ENCODE measurements around the gene DEXI. TPM values are rescaled to one million over a fixed set of nuclear protein-coding genes. Genes with fewer than 3 reads are reported as not detected.

Gene DEXI
- polyA plus RNA-seq, 3 donors, result 4.9 to 10.8 (median 6.8) TPM

DNA sequence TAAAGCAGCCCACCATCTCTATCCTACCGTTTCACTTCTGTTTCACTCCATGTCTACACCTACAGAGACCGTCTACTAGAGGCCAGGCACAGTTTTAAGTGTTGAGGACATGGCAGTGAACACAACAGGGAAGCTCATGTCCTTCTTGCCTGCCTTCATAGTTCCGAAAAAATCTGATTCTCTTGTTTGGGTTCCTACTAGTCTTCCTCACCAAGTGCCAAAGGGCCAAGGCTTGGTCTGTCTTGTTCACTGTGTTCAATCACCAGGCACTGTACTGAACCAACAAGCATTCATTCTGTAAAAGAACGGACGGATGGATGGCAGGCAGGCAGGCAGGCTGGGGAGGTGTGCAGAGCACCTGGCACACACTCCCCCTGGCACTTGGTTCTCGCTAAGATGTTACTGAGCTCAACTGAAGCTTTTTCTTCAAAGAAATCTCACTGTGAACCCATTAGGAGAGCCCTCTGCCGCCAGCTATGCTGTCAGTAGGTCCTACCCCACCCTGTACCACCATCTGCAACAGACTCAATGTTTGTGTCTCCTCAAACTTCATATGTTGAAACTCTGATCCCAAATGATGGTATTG lies 2.5 kb downstream of the DEXI start:
- H3K27ac ChIP-seq (ENCODE audit: low read depth in 1 of 2, low read length in 2 of 2), result no peak overlapping the region
- no peak for TF ChIP-seq CTCF (IDR thresholded peaks at IDR 0.05)

GRCh38 chr16:10938796-10939648 lies 3.2 kb downstream of the DEXI start:
- Histone ChIP-seq H3K4me2 (replicated peaks; ENCODE audit: extremely low read depth, low read length, poor library complexity, severe bottlenecking) (peak overlapping the region; percentile 48), H3K79me2 (ENCODE audit: insufficient read depth, low read length) (peaks cover 38% of the 10 kb centered on the region), H3K9me3 (replicated peaks in 1 of 2; ENCODE audit: control insufficient read depth in 1 of 2, insufficient read depth in 1 of 2, low read length in 2 of 2) (no peaks in the 10 kb centered on the region), H3K9ac (ENCODE audit: insufficient read depth, low read length, poor library complexity, severe bottlenecking) (no peak overlapping the region), H3K4me3 (replicated peaks in 1 of 3; ENCODE audit: low read depth in 2 of 3, low read length in 3 of 3) (peak overlapping the region in 1 of 3 experiments; percentile 27), H3K36me3 (replicated peaks in 1 of 2; ENCODE audit: control insufficient read depth in 1 of 2, insufficient read depth in 2 of 2, low read length in 2 of 2) (peaks cover 0 to 10% of the 10 kb centered on the region in 2 donors), H3K4me1 (ENCODE audit: control insufficient read depth in 1 of 2, insufficient read depth in 2 of 2, low read length in 2 of 2) (peaks cover 64 to 81% of the 10 kb centered on the region in 2 donors), H4K20me1 (ENCODE audit: insufficient read depth, low read length) (peaks cover 85% of the 10 kb centered on the region), H2AFZ (ENCODE audit: insufficient read depth, low read depth, low read length, poor library complexity, severe bottlenecking) (no peak overlapping the region), H3K27ac (ENCODE audit: low read depth in 1 of 2, low read length in 2 of 2) (peak overlapping the region; percentile 18 to 22), H3K27me3 (ENCODE audit: control insufficient read depth in 2 of 2, insufficient read depth in 2 of 2, low read length in 2 of 2) (no peaks in the 10 kb centered on the region)
- TF ChIP-seq CTCF (IDR thresholded peaks at IDR 0.05), result no peak
- Mint-ChIP-seq H3K27ac (peak overlapping the region in 6 of 7 donors; percentile 52 to 82 (median 66)), H3K36me3 (peaks cover 8 to 20% of the 10 kb centered on the region in 2 donors), H3K4me3 (peak overlapping the region; percentile 39 to 51), H3K27me3 (ENCODE audit: low read depth in 3 of 3) (peaks cover 2 to 7% (median 4%) of the 10 kb centered on the region in 3 donors), H3K4me1 (peaks cover 74% of the 10 kb centered on the region), H3K9me3 (peaks cover 0 to 2% (median 0%) of the 10 kb centered on the region in 7 donors)
- intact Hi-C loops (cut with micrococcal nuclease), result loop anchor here in 1 of 2 donors (5.0 kb wide), 1 partner anchor 197 kb away; the partner anchor contains the start of gene NUBP1
- 50% methylated on average over 2 of the region's 7 CpGs for WGBS (ENCODE audit: insufficient coverage)
- no peak for DNase-seq

More for the DNA sequence above, 2.5 kb downstream of the DEXI start:
- Mint-ChIP-seq H3K27ac (peak overlapping the region in 1 of 7 donors; percentile 18), H3K27me3 (ENCODE audit: low read depth in 3 of 3) (peaks cover 2 to 7% (median 4%) of the 10 kb centered on the region in 3 donors), H3K9me3 (peaks cover 0 to 2% (median 0%) of the 10 kb centered on the region in 7 donors), H3K4me3 (no peak overlapping the region), H3K36me3 (peaks cover 8 to 17% of the 10 kb centered on the region in 2 donors), H3K4me1 (peaks cover 73% of the 10 kb centered on the region)
- H3K27me3 ChIP-seq (ENCODE audit: control insufficient read depth in 2 of 2, insufficient read depth in 2 of 2, low read length in 2 of 2), result no peaks in the 10 kb centered on the region
- no peak overlapping the region for H2AFZ ChIP-seq (ENCODE audit: insufficient read depth, low read depth, low read length, poor library complexity, severe bottlenecking)
- H3K36me3 ChIP-seq (replicated peaks in 1 of 2; ENCODE audit: control insufficient read depth in 1 of 2, insufficient read depth in 2 of 2, low read length in 2 of 2), result peaks cover 0 to 10% of the 10 kb centered on the region in 2 donors
- H4K20me1 ChIP-seq (ENCODE audit: insufficient read depth, low read length), result peaks cover 79% of the 10 kb centered on the region
- no peak for DNase-seq
- peaks cover 66 to 84% of the 10 kb centered on the region in 2 donors for H3K4me1 ChIP-seq (ENCODE audit: control insufficient read depth in 1 of 2, insufficient read depth in 2 of 2, low read length in 2 of 2)
- intact Hi-C loops (cut with micrococcal nuclease), result loop anchor here (5.0 to 10.0 kb wide), 3 partner anchors 195 to 975 kb away; partner anchors contain the start of genes NUBP1 (in 2 of the 2) and GSPT1 (in 1 of the 2)
- no peak overlapping the region for H3K4me2 ChIP-seq (replicated peaks; ENCODE audit: extremely low read depth, low read length, poor library complexity, severe bottlenecking)
- no peak overlapping the region for H3K9ac ChIP-seq (ENCODE audit: insufficient read depth, low read length, poor library complexity, severe bottlenecking)
- peak overlapping the region in 1 of 3 experiments; percentile 27 for H3K4me3 ChIP-seq (replicated peaks in 1 of 3; ENCODE audit: low read depth in 2 of 3, low read length in 3 of 3)
- H3K9me3 ChIP-seq (replicated peaks in 1 of 2; ENCODE audit: control insufficient read depth in 1 of 2, insufficient read depth in 1 of 2, low read length in 2 of 2), result no peaks in the 10 kb centered on the region
- peaks cover 34% of the 10 kb centered on the region for H3K79me2 ChIP-seq (ENCODE audit: insufficient read depth, low read length)
- WGBS (ENCODE audit: insufficient coverage), result 96% methylated on average over 4 of the region's 7 CpGs

Measured in CD14-positive monocyte (primary cell).